GM19455 (cell line): Measurements from ENCODE around the gene S100A7A.
"Not testable (repeated sequence)": the region's sequence is repeated elsewhere in the genome, so short reads cannot be mapped to it uniquely, and the experiment has no call there.

Source experiments
- ATAC-seq: cut with Tn5 transposase; IDR thresholded peaks from one replicate; pipeline ENCODE4 v1.9.1; 2021; ENCODE audit not compliant: unreplicated experiment

The S100A7A gene

DNA sequence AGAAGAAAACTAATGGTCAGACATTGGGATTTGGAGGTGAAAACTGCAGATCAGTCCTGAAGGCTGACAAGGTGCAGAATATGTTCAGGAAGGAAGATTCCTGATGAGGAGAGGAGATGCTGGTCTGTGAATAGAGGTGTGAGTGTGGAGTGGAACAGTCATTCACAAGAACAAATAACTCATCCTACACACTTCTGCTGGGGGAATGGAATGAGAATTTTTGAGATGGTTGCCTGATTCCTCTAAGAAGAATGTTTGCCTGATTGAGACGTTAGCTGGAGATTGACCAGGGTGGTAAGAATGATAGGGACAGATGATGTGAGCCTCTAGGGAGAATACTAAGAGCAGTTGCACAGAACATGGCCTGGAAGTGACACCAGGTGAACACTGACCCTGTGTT is 40.1 kb downstream of the S100A7A start:
- no peak for ATAC-seq

- ATAC-seq, result no peak
These were observed 43.3 kb downstream of the S100A7A start for GRCh38 chr1:153459655-153460054.

DNA sequence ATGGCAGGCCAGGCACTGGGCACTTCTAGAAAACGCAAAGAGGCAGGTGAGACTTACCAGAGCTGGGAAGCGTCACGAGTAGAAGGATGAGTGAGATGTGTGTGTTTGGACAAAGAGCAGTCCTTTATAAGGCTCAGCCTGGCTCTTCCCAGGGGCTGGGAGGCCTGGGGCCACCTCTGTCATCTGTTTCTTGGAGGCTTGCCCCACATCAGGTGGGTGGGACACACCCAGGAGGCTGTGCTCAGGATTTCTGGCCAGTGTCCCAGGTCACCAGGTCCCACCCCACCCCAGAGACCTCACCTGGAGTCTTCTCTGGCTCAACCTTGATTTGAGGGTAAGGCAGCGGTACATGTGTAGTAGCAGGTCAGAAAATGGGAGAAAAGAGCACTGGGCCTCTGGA is 44.2 kb downstream of the S100A7A start, which contains the start of gene S100A7:
TSS of gene S100A7 (minus strand) at position 101 of the 400 bp plus-strand sequence. CDS start 1,638 bp downstream, outside the sequence.
- no peak for ATAC-seq

- ATAC-seq, result not testable (repeated sequence)
These were observed 46.4 kb downstream of the S100A7A start for GRCh38 chr1:153462741-153463140.

DNA sequence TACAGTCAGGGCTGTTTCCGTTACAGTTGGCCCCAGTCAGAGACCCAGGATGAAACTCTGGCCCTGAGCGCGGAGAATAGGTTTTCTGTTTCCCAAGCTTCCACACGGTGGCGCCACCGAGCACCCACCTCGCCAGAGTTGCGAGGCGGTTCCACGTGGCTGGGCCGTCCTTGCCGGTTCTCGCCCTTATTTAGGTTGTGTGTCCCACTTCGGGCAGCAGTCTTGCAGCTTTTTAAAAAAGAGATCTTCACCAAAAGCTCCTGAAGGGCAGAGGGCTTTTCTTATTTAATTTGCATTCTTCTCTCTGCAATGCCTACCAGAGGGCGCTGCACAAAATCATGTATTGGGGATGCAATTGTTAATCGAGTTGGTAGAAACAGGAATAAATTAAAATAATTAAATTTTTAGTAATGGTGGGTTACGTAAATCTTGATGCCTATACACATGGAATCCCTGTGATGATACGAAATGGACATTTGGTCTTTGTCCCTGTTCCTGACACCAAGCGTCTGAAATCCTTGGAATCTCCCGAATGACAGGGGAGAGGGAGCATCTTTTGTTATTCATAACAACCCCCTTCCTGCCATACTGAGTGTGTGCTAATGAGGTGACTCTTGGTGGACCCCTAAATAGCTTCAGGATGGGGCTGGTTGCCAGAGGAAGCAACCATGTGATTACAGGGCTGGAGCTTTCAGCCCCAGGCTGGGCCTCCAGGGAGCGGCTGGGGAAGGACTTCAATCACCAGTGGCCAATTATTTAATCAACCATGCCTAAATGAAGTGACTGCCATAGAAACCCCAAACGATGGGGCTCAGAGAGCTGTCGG is 49.7 kb downstream of the S100A7A start:
- no peak for ATAC-seq

DNA sequence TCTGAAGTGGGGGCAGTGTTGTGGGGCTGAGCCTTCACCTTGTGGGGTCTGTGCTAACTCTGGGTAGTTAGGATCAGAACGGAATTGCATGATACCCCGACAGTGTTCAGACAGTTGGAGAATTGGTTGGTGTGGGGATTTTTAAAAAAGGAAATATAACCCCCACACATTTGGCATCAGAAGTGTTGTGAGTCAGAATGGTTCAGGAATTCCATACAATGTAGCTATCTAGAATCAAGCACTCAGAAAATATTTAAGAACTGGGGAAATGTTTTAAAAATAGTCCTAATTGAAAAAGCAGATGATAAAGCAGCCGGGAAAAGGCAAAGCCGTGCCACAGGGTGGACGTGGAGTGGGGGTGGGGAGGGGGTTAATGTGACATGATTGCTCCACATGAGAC is 50.6 kb downstream of the S100A7A start:
- no peak for ATAC-seq

DNA sequence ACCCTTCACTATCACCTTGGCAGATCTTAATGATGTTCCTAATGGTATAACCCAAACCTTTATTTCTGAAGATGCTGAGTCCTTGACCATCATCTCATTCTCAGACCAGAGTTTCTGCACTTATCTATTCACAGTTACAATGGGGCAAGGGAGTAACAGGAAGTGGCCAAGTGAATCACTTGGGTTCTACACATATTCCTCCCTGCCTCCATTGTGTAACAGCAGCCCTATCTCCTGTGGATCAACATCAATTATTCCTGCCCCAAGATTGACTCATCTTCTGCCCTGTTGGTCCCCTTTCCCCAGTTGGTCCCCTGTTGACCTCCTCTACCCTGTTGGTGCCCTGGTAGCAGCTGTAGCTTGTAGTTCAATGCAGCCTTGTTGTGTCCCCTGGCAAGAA is 54.4 kb downstream of the S100A7A start:
- no peak for ATAC-seq
